GM12878 (cell line): ENCODE measurements around the gene CAPN8. TPM values are rescaled to one million over a fixed set of nuclear protein-coding genes. Genes with fewer than 3 reads are reported as not detected.

ENCODE experiments used
- ATAC-seq: fragments of 200-7000 bp; cut with Tn5 transposase; 3 replicates; pipeline ENCODE4 v1.9.1; 2020; ENCODE audit warnings: mild to moderate bottlenecking, moderate library complexity
- BruUV-seq: library from RNA; stranded (reverse); fragments of 400-500 nt; replicated peaks from 2 replicates; lab custom pipeline; 2021; lab: Mats Ljungman, UMichigan
- CTCF ChIA-PET: fragments of 300-600 bp; sonication (Branson Sonifier 250); formaldehyde crosslinking; extraction: SDS; loops from one replicate; lab custom pipeline; 2021; ENCODE audit warnings: inconsistent platforms; lab: Yijun Ruan, JAX
- POLR2A ChIA-PET: fragments of 350-600 bp; formaldehyde crosslinking; extraction: SDS; loops from one replicate; lab custom pipeline; 2021; ENCODE audit warnings: inconsistent platforms; lab: Charles Lee
- RAD21 ChIA-PET: fragments of 300-600 bp; sonication (Branson Sonifier 250); formaldehyde crosslinking; loops from one replicate; lab custom pipeline; 2023; ENCODE audit warnings: antibody characterized with exemption; ENCODE audit not compliant: unreplicated experiment; lab: Charles Lee
- SMC1A ChIA-PET: fragments of 300-600 bp; sonication (Branson Sonifier 250); formaldehyde crosslinking; loops from one replicate; lab custom pipeline; 2023; ENCODE audit not compliant: unreplicated experiment, uncharacterized antibody; lab: Charles Lee
- DNase-seq: peaks from one replicate; pipeline ENCODE4 v3.0.0-alpha.2; 2011; ENCODE audit warnings: low read depth, low spot score
- FAIRE-seq: peaks from 3 replicates; lab custom pipeline; 2011; peaks lifted over from hg19 to GRCh38; lab: Jason Lieb, UNC
- H2AFZ ChIP-seq: 2 replicates; pipeline ENCODE4 v1.6.0; 2011; ENCODE audit warnings: low read depth, low read length, control low read depth; ENCODE audit not compliant: control insufficient read depth
- H3K27ac ChIP-seq: 2 replicates; pipeline ENCODE4 v1.5.1; 2011; ENCODE audit warnings: control low read depth; ENCODE audit not compliant: control insufficient read depth, insufficient read depth
- H3K27me3 ChIP-seq, 2 experiments: replicated peaks in 1 of 2; 2 replicates each; pipeline versions ENCODE4 v1.6.0 to v1.6.1; 2011; ENCODE audit warnings: low read length in 1 of 2; ENCODE audit not compliant: control insufficient read depth in 2 of 2, insufficient read depth in 2 of 2
- H3K36me3 ChIP-seq, 2 experiments: 2 replicates each; pipeline ENCODE4 v1.5.1; 2011; ENCODE audit warnings: low read length in 1 of 2; ENCODE audit not compliant: control insufficient read depth in 2 of 2, insufficient read depth in 2 of 2
- H3K4me1 ChIP-seq: 2 replicates; pipeline ENCODE4 v1.6.1; 2011; ENCODE audit warnings: mild to moderate bottlenecking, low read length, moderate library complexity, mixed read lengths; ENCODE audit not compliant: control insufficient read depth, insufficient read depth
- H3K4me2 ChIP-seq: 2 replicates; pipeline ENCODE4 v1.6.0; 2011; ENCODE audit warnings: control low read depth; ENCODE audit not compliant: control insufficient read depth, insufficient read depth
- H3K4me3 ChIP-seq: fragments of 200-600 bp; sonication (generic); 2 replicates; pipeline ENCODE4 v1.5.1; 2016
- H3K79me2 ChIP-seq: 2 replicates; pipeline ENCODE4 v1.6.0; 2011; ENCODE audit warnings: low read length; ENCODE audit not compliant: control insufficient read depth, insufficient read depth
- H3K9ac ChIP-seq: 2 replicates; pipeline ENCODE4 v1.8.0; 2011; ENCODE audit warnings: low read length, control low read depth, mixed read lengths; ENCODE audit not compliant: control insufficient read depth, insufficient read depth
- H3K9me3 ChIP-seq: replicated peaks from 3 replicates; pipeline ENCODE4 v1.5.1; 2011; ENCODE audit warnings: mild to moderate bottlenecking, low read length; ENCODE audit not compliant: control insufficient read depth, insufficient read depth
- H4K20me1 ChIP-seq: 2 replicates; pipeline ENCODE4 v1.6.0; 2011; ENCODE audit not compliant: control insufficient read depth, insufficient read depth
- ATF2 ChIP-seq: IDR thresholded peaks from 2 replicates; pipeline ENCODE4 v1.6.1; 2012; ENCODE audit warnings: low read length, inconsistent platforms
- ATF7 ChIP-seq: fragments of 450-650 bp; IDR thresholded peaks from 2 replicates; pipeline ENCODE4 v1.6.1; 2016; ENCODE audit warnings: low read depth, mild to moderate bottlenecking
- BRCA1 ChIP-seq: IDR thresholded peaks from 2 replicates; pipeline ENCODE4 v1.6.1; 2011; ENCODE audit warnings: low read depth, low read length, improper control_type of control experiment
- CHD2 ChIP-seq: IDR thresholded peaks from 2 replicates; pipeline ENCODE4 v1.6.1; 2011; ENCODE audit warnings: low read depth, low read length, improper control_type of control experiment, borderline replicate concordance
- DPF2 ChIP-seq: fragments of 450-650 bp; IDR thresholded peaks from 2 replicates; pipeline ENCODE4 v1.6.1; 2017; ENCODE audit warnings: mild to moderate bottlenecking
- FOXK2 ChIP-seq: fragments of 450-650 bp; IDR thresholded peaks from 2 replicates; pipeline ENCODE4 v1.6.1; 2017; ENCODE audit warnings: mild to moderate bottlenecking, moderate library complexity
- HDAC2 ChIP-seq: fragments of 200-600 bp; sonication (generic); IDR thresholded peaks from 2 replicates; pipeline ENCODE4 v1.6.1; 2017
- HSF1 ChIP-seq: fragments of 150-350 bp; IDR thresholded peaks from 2 replicates; pipeline ENCODE4 v1.6.1; 2014; ENCODE audit warnings: mild to moderate bottlenecking, low read depth, low read length
- KDM1A ChIP-seq: fragments of 200-600 bp; sonication (generic); IDR thresholded peaks from 2 replicates; pipeline ENCODE4 v1.6.1; 2016; ENCODE audit warnings: borderline replicate concordance
- MTA3 ChIP-seq: IDR thresholded peaks from 2 replicates; pipeline ENCODE4 v1.6.1; 2012; ENCODE audit warnings: low read length, inconsistent platforms, borderline replicate concordance
- POLR2A ChIP-seq: IDR thresholded peaks from 2 replicates; pipeline ENCODE4 v1.6.1; 2011; ENCODE audit warnings: low read depth, mild to moderate bottlenecking, low read length
- SKIL ChIP-seq: fragments of 450-650 bp; IDR thresholded peaks from 2 replicates; pipeline ENCODE4 v1.6.1; 2017; ENCODE audit warnings: mild to moderate bottlenecking, low read depth, inconsistent platforms; ENCODE audit not compliant: poor library complexity, severe bottlenecking
- SMARCA5 ChIP-seq: fragments of 450-650 bp; IDR thresholded peaks from 2 replicates; pipeline ENCODE4 v1.6.1; 2017; ENCODE audit warnings: mild to moderate bottlenecking
- SMC3 ChIP-seq: IDR thresholded peaks from 2 replicates; pipeline ENCODE4 v1.6.1; 2011; ENCODE audit warnings: low read length, improper control_type of control experiment, borderline replicate concordance
- STAT3 ChIP-seq: IDR thresholded peaks from 2 replicates; pipeline ENCODE4 v1.6.1; 2011; ENCODE audit warnings: low read depth, low read length, improper control_type of control experiment
- TCF3 ChIP-seq: IDR thresholded peaks from 2 replicates; pipeline ENCODE4 v1.6.1; 2012; ENCODE audit warnings: low read depth, mild to moderate bottlenecking, low read length, borderline replicate concordance; ENCODE audit not compliant: insufficient read depth
- ZNF592 ChIP-seq: fragments of 450-650 bp; IDR thresholded peaks from 2 replicates; pipeline ENCODE4 v1.6.1; 2017; ENCODE audit warnings: mild to moderate bottlenecking, moderate library complexity
- ZNF622 ChIP-seq: fragments of 450-650 bp; IDR thresholded peaks from 2 replicates; pipeline ENCODE4 v1.6.1; 2017; ENCODE audit warnings: mild to moderate bottlenecking, inconsistent platforms
- WGBS: methylation state at CpG from one replicate; pipeline ENCODE4 v1.1.6; 2016; ENCODE audit warnings: low lambda C conversion rate; ENCODE audit not compliant: insufficient replicate concordance, insufficient coverage; ENCODE audit errors: missing lambda C conversion rate; 5-methylcytosine and 5-hydroxymethylcytosine counted together
- in situ Hi-C: fragments of 300-500 bp; cut with MboI; formaldehyde crosslinking; loops from 9 replicates; pipeline ENCODE4 v1.14.3; 2018; ENCODE audit warnings: mixed read lengths
- intact Hi-C: fragments of 100-400 bp; cut with micrococcal nuclease; formaldehyde crosslinking; loops from one replicate; pipeline ENCODE4 v1.14.2; 2022; ENCODE audit not compliant: unreplicated experiment
- polyA plus RNA-seq, 11 experiments: library from polyadenylated mRNA; depleted of rRNA in 4 of 11; unstranded in 6 of 11; stranded (reverse) in 5 of 11; fragments of >200 nt; fragmentation: Nextera tagmentation in 4 of 11; fragmentation: Illumina TruSeq in 1 of 11; extraction: Ambion mirVana in 4 of 11; extraction: Trizol in 1 of 11; gene quantifications; 1 replicate in 1 of 11; 2 replicates in 10 of 11; pipeline versions ENCODE4 v1.2.1 to v1.2.3, GENCODE V29; 2011 to 2016; ENCODE audit warnings: inconsistent platforms in 2 of 11, missing spikeins in 2 of 11, low read depth in 1 of 11
- total RNA-seq, 4 experiments: library from RNA; depleted of rRNA in 3 of 4; stranded (reverse); fragments of >200 nt in 3 of 4; fragmentation: Illumina TruSeq in 1 of 4; extraction: Trizol in 1 of 4; gene quantifications; 2 replicates each; pipeline versions ENCODE4 v1.2.1 to v1.2.3, GENCODE V29; 2013 to 2021

The CAPN8 gene
- total and polyA plus RNA-seq, 10 of the 15 experiments (the other 5 are each of a cell fraction or from before 2014, with no cell fraction given): 6.4 to 30.7 (median 12.3) TPM

GRCh38 chr1:223535319-223535718 is 130.2 kb downstream of the CAPN8 start:
- H3K27ac ChIP-seq: no peak overlapping the region
- no peak for FAIRE-seq
- POLR2A ChIA-PET: no interaction called here
- no peaks in the 10 kb centered on the region for H3K4me1 ChIP-seq
- no peaks in the 10 kb centered on the region for H3K36me3 ChIP-seq
- no peak for DNase-seq
- no peaks in the 10 kb centered on the region for H3K79me2 ChIP-seq
- CTCF ChIA-PET: interaction anchor here (0.9 to 3.4 kb wide), 6 partner anchors 13 to 96 kb away, joined by 3 to 18 read pairs (median 8); no protein-coding TSS in a partner anchor
- no peak overlapping the region for H3K4me2 ChIP-seq
- H3K27me3 ChIP-seq: peaks cover 0 to 3% of the 10 kb centered on the region in 2 experiments; a peak in 1 of 4 replicates
- no peaks in the 10 kb centered on the region for H3K9me3 ChIP-seq
- TF ChIP-seq POLR2A (no peak), ZNF622 (no peak), BRCA1 (no peak), ZNF592 (no peak), HSF1 (no peak), TCF3 (no peak), DPF2 (no peak), MTA3 (no peak), SMC3 (no peak), HDAC2 (no peak), ATF2 (no peak), STAT3 (no peak), CHD2 (no peak), KDM1A (no peak), SKIL (no peak), SMARCA5 (no peak), FOXK2 (no peak), ATF7 (no peak)
- intact Hi-C loops: no loop called here
- no peak for ATAC-seq
- no peak overlapping the region for H3K9ac ChIP-seq
- no peak overlapping the region for H2AFZ ChIP-seq
- WGBS: 43% methylated on average over 5 of the region's 5 CpGs
- RAD21 ChIA-PET: interaction anchor here (1.2 to 2.5 kb wide), 3 partner anchors 9 to 21 kb away, joined by 4 to 11 read pairs (median 4); no protein-coding TSS in a partner anchor
- BruUV-seq: no TSS peak
- H4K20me1 ChIP-seq: no peaks in the 10 kb centered on the region; the same call in 1 of the 2 replicates
- no peak overlapping the region for H3K4me3 ChIP-seq
- in situ Hi-C loops: no loop called here
- SMC1A ChIA-PET: interaction anchor here (1.6 to 1.8 kb wide), 2 partner anchors 14 to 21 kb away, joined by 7 to 9 read pairs; no protein-coding TSS in a partner anchor
